GM19452 (cell line): ENCODE results near the gene ANKRD34A.

Experiments
- ATAC-seq: cut with Tn5 transposase; IDR thresholded peaks from one replicate; pipeline ENCODE4 v1.9.1; 2021; ENCODE audit not compliant: unreplicated experiment

Gene ANKRD34A

DNA sequence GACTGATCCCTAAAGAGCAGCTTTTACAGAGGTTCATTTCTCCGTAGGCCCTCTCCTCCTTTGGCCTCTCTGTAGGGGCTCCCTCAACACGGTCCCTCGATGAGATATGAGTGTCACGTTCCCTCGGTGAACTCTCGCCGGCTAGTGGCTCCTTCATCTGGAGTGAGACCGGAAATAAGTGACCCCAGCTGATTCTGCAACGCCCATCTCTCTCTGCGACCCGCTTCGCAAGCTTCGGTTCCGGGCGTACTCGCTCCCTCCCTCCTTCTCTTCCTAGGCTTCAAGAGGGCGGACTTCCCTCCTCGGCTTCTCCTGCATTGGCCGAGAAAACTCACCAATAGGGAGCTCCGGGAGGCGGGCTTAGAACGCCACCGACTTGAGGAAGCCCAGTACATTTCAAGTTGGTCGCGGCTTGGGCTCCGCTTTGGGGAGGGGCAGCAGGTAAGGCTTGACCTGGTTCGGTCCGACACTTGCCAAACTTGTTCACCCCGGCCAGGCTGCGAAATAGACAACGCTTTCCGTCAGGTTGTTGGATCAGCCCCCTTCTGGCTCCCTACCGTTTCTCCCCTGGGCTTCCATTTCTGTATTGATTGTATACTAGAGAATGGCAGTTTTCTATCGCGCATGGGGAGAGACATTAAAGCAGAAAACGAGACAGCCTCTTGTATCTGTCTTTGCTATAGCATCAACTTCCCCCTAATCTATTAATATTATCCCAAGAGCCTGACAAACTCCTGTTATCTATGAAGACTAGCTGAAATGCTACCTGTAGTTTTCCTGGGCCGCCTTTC is at the start of gene ANKRD34A, which contains the start of gene POLR3GL:
TSS of gene ANKRD34A (minus strand) at position 248 of the 791 bp plus-strand sequence. CDS start 2,816 bp downstream, outside the sequence.
TSS of gene POLR3GL (plus strand) at position 363 of the 791 bp plus-strand sequence. CDS start 10,176 bp downstream, outside the sequence.
- peak; percentile 85 for ATAC-seq

DNA sequence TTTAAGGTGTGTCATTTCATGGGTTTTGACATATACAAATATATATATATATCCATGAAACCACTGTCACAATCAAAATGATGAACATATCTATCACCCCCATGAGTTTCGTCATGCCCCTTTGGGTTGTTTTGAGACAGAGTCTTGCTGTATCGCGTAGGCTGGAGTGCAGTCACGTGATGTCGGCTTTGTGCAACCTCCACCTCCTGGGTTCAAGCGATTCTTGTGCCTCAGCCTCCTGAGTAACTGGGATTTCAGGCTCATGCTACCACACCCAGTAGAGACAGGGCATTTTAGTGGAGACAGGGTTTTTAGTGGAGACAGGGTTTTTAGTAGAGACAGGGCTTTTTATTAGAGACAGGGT is 49.2 kb upstream of the ANKRD34A start:
- no peak for ATAC-seq

DNA sequence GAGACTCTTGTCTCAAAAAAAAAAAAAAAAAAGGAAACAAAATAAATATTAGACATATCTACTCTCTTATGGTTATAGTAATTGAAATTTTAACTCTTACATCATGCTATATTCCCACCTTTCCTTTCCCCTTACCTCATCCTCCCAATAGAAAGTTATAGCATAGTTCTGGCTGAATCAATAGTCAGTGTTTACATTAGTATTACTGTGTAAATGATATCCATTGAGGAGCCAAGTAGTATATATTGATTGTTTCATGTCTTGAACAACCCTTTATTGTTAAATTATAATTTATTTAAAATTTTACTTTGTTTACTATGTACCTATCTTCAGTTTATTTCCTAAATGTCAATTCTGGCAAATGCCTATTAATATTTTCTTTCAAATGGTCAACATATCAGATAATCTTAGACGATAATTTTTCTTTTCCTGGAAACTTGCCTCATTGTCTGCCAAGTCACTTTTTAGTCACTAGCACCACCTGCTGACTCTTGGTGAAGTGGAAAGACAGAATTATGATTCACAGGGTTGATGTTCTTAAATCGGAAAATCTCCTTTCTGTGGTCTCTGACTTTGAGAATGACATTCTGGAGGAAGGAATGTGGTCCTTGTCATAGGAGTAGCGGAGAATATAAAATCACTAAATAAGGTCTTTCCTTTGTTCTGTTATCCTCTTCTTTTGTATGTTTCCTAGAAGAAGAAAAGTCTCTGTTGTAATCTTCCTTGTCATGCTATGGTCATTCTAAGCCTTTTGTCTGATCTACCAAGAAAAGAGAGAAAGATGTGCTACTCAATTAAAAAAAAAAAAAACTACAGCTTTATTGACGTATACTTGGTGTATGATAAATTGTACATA is 48.6 kb upstream of the ANKRD34A start:
- ATAC-seq = no peak

DNA sequence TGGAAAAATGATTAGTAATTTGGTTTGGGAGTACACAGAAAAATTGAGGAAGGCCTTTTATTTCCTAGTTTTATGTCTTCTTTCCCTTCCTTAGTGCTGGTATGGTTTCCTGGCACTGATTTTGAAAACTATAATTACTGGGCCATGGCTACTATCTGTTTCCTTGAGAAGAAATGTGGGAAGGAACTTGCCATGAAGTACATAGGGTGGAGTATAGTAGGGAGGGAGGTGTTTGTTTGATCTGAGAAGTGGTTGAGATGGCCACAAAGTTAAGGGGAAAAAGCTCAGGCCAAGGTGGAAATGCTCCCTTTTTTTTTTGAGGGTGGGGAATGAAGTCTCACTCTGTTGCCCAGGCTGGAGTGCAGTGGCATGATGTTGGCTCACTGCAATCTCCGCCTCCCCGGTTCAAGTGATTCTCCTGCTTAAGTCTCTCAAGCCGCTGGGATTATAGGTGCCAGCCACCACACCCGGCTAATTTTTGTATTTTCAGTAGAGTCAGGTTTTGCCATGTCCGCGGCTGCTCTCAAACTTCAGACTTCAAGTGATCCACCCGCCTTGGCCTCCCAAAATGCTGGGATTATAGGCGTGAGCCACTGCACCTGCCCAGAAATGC is 45.9 kb upstream of the ANKRD34A start:
- ATAC-seq = no peak

DNA sequence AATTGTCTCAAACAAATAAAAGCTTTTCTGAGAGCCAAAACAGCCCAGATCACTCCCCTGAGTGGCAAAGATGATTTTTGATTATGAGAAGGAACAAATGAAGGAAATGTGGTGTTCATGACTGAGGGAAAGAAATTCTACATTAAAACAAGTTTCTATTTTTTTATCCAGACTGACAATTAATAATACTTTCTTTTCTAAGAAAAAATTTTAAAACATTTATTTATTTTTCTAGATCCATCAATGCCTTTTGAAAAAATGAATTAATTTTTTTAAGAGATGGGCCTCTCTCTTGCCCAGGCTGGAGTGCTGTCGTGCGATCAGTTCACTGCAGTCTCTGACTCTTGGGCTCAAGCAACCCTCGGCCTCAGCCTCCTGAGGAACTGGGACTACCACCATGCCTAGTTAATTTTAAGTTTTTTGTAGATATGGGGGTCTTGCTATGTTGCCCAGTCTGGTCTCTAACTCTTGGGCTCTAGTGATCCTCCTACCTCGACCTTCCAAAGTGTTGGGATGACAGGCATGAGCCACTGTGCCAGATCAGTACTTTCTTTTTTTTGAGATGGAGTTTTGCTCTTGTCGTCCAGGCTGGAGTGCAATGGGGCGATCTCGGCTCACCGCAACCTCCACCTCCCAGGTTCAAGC is 43.2 kb upstream of the ANKRD34A start:
- ATAC-seq = no peak

DNA sequence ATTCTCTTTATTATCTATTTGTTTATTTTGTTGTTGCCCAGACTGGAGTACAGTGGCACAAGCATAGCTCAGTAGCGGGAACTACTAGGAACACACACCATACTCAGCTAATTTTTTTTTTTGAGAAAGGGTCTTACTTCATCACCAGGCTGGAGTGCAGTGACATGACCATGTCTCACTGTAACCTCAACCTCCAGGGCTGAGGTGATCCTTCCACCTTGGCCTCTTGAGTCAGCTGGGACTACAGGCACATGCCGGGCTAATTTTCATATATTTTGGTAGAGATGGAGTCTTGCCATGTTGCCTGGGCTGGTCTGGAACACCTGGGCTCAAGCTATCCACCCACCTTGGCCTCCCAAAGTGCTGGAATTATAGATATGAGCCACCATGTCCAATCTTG is 37.3 kb upstream of the ANKRD34A start:
- no peak for ATAC-seq

DNA sequence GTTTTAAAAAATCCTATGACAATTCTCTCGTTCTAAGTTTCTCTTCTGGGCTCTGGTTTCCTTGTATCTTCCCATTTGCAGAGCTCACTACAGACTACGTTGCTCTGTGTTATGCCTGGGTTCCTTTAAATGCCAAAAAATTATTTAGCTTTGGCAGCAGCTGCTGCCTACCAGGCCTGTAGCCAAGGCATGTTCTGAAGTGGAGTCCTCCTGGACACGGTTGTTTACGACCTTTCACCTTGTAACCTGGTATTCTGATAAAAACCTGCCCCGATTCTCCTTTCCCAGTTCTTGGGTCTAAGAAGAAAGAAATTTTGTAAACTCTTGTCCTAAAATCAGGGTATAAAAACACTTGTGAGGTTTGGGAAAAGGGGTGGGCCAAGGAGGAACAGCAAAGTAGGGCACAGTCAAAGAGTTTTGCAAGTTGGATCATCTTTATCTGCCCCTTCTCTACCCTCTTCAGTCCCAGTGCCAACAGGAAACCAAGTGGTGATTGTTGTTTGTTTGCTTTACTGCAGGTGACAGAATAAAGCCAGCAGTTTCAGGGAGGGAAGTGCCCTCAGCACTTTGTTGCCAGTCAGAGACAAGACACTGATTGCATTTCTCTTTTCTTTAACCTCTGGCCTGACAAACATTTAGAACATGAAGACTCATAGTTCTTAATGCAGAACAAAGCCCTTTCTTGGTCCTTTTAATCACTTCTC is 35.1 kb upstream of the ANKRD34A start:
- no peak for ATAC-seq

DNA sequence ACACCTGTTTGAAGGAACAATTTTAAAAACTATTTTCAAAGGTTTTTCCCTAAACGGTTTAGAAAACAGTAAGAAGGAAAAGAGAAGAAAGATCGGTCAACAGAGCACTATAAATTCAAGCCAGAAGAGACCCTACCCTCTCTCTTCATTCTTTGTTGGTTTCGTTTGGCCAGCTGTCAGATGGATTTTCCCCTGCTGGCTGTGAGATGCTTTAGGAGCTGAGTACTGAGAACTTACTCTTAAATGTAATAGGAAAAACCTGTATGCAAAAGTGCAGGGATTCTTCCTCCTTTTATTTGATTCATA is 33.3 kb upstream of the ANKRD34A start:
- no peak for ATAC-seq

DNA sequence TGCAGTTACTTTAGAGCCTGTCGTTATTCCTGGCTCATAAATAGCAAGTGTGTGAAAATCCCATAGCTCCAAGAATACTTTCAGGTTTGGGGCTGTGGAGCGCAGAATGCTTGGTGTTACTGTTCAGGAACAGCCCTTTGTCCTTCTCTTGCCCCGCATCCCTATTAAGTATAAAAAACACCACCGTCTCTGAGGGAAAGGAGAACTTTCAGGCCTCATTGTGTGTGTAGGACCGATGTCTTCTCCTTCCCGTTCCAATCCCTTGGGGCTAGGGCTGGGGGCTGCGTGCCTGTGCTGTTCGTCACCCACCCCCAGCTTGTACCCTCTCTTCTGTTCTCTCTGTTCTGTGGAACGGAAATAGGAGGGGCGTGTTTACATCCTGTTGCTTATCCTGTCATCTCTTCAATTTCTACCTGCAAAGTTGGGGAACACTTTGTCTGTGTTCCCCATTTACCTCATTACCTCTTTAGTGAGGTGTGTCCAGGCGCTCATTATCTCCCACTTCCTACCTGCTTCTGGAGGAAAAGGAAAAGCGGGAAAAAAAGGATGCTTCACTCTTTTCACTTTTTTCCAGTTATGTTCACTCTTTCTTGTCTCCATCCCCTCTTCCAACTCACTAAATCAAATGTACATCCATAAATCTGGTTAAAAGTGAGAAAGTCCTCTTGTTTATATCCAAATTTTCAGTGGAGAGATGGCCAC is 32.8 kb upstream of the ANKRD34A start:
- ATAC-seq = peak; percentile 24

DNA sequence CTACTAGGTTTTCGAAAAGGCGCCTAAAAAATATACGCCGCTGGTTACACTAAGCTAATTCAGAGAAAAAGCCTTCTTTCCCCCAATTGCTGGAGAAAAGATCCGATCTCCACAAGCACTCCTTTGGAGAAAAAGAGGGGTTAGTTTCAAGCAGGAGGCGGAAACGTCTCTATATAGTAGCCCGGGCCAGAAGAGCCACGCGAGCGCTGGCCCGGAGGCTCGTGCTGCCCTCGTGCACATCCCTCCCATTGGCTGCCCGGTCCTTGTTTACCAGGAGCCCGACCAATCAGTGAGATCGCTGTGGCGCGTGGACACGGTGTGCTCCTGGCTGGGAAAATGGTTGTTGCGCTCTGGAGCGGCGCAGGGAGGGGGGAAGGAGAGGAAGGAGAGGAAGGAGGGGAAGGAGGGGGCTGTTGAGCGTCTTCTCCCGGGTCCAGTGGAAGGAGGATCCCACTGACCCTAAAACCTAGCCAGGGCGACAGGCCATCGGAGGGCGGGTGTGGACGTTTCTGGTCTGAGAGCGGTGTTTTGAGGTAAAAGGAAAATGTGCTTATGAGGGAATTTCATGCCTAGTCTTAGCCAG is 32.1 kb upstream of the ANKRD34A start, which contains the start of gene TXNIP:
TSS of gene TXNIP (minus strand) at position 147 of the 583 bp plus-strand sequence. CDS start 313 bp downstream, outside the sequence.
- ATAC-seq = peak; percentile 87

DNA sequence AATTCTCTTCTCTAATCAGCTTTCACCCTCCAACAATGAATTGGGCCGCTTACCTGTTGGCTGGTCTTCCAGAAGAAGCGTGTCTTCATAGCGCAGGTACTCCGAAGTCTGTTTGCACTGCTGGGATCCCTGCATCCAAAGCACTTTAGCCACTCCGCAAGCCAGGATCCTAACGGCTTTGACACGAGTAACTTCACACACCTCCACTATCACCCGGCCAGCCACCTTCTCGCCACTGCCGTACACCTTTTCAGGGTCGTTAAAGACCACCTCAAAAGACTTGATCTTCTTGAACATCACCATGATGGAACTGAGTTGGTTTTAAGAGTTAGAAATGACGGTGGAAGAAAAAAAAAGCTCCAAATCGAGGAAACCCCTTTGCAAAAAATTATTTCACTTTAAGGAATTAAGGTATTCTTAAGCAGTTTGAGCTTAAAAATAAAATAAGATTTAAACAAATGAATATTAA is 31.6 kb upstream of the ANKRD34A start:
- ATAC-seq = no peak

DNA sequence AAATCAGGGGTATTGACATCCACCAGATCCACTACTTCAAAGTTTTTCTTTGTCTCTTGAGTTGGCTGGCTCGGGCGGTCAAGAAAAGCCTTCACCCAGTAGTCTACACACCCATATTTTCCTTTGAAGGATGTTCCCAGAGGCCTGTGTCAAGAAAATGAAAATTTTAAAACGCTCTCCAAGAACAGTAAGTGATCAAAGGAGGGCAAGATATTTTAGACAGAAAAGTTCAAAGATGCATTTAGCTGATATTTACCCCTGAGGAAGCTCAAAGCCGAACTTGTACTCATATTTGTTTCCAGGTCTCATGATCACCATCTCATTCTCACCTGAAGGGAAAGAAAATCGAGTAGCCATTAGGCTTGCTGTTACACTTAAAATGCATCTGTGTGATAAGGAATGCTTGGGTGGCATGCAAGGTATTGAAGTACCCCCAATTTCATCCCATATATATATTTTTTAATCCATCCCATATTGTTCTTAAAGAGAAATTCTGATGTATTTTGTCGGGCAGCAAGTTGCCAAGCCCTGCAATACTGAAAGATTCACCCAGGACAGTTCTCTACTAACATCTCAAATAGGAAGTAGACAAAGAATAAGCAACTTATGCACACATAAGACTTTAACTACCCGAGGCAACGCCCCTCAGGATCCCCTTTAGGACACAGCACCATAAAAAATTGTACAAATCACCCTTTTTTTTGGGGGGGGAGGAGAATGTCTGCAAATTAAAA is 30.9 kb upstream of the ANKRD34A start:
- no peak for ATAC-seq

DNA sequence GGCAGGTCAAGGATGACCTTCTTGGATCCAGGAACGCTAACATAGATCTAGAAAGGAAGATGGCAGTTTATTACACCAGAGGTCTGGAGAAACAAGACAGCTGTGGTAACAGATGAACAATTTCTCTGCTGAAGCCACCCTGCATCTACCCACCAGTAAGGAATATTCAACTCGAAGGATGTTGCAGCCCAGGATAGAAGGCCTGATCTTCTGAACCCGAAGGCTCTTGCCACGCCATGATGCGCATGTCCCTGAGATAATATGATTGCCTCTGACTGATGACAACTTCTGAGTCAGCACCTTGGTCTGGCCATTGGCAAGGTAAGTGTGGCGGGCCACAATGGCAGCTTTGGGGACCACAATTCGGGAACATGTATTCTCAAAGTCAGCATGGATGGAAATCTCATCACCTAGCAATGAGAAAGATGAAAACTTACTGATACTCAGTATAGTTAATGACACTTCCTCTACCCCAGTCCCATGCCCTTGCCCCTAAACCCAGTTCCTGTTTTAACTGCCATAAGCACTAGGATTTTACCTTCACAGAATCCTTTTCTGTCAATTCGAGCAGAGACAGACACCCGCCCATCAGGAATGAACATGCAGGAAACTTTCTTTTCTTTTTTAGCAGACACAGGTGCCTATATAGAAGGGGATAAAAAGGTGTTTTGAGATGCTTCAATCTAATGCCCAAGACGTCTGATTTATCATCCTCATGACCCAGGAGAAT is 30.2 kb upstream of the ANKRD34A start:
- no peak for ATAC-seq

DNA sequence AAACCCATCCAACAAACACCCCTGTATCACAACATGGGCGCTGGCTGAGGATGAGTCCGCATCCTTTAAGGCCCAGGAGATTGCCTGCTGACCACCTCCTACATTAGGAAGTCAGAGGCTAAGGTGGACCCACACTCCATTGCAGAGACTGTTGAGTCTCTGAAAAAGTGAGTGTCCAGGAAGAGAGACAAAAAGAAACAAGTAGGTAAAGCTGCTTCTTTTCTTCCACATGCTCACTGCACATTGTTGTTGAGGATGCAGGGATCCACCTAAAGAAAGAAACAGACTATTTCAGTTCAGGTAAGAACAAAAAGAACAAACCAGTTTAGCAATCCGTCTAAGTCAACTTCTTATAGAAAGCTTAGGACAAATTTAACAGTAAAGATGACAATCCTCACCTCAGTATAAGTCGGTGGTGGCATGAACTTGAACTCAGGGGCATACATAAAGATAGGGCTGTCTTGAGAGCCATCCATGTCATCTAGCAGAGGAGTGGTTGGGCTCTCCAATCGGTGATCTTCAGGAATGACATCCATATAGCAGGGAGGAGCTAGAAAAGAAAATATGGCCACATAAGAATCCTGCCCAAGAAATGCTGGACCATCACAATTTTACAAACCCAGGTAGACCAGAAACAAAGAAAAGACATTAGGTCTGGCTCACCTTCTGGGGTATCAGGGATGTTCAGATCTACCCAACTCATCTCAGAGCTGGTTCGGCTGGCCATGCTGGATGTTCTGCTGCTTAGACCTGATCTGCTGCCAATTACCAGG is 29.4 kb upstream of the ANKRD34A start:
- no peak for ATAC-seq

DNA sequence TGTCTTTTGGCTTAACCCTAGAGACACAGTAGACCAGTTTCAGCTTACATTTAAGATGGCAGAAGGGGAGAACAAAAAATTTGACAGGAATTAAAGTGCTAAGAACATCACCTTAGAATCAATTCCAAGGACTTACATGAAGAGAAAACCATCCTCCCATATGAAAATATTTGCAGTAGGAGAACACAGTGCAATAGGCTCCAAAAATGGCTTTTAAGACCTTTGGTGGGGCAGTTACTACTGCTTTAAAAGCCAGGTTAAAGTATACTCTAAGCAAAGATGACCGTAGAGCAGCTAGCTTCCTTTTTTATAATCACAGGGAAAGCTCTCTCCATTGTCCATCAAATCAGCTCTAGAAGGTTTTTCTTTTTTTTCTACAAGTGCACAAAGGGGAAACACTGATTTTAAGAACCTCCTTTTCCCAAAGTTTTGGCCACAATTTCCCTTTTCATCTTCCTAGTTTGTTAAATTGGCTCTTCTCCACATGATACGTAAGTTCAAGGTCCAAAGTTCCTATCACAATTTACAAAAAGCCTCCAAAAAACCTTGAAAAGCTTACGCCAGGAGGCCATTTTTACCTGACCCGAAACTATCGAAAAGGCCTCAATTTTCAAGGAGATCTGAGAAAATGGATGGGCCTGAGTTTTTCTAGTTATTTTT is 28.7 kb upstream of the ANKRD34A start:
- ATAC-seq = no peak

DNA sequence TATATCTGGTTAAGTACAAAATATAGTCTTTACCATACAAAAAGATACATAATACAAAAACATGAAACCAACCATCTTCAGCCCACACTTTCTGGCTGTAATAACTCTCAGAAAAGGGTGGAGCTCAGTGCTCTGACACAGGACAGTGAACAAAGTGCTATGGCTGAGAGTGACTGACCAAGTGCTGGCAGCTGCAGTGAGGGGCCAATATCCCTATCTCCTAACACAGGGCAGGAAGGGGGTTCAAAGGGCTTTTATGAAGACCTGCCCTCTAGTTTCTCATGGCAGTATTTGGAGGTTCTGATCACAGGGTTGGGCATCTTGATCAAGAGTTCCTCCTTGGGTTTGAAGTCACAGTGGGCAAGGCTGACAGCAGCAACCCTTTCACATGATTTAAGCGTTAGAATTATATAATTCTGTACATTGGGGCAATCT is 28.1 kb upstream of the ANKRD34A start:
- ATAC-seq = no peak
